Mammary epithelial cell (primary cell): ENCODE results near the gene ZNF586.

ENCODE experiments used
- EZH2 ChIP-seq: IDR thresholded peaks from 2 replicates; pipeline ENCODE4 v1.6.1; 2012; ENCODE audit warnings: low read length, inconsistent platforms, borderline replicate concordance
- TF ChIP-seq, protein P1 (sequence below), 2 donors: IDR thresholded peaks in 1 of 2; conservative IDR thresholded peaks in 1 of 2; 2 replicates each; pipeline ENCODE4 v1.5.1; 2011 to 2012; ENCODE audit warnings: inconsistent platforms in 2 of 2, low read length in 2 of 2, mild to moderate bottlenecking in 2 of 2, control low read depth in 1 of 2, low read depth in 1 of 2; ENCODE audit not compliant: insufficient read depth in 1 of 2; ENCODE audit errors: extremely low read depth in 1 of 2

DNA sequence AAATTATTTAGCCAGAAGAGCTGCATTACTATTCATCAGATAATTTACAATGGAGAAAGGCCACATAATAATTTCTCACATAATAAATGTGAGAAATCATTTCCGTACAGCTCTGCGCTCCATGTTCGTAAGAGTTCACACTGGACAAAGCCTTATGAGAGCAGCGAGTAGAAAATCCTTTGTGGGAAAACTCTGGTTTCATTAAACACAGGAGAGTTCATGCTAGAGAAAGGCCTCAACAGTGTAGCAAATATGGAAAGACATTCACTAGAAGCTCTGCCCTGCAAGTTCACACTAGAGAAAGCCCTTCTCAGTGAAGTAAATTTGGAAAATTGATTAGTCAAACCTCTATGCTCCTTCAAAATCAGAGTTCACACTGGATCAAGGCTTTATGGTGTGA, 14.4 kb upstream of the ZNF586 start:
- TF ChIP-seq, protein P1, sequence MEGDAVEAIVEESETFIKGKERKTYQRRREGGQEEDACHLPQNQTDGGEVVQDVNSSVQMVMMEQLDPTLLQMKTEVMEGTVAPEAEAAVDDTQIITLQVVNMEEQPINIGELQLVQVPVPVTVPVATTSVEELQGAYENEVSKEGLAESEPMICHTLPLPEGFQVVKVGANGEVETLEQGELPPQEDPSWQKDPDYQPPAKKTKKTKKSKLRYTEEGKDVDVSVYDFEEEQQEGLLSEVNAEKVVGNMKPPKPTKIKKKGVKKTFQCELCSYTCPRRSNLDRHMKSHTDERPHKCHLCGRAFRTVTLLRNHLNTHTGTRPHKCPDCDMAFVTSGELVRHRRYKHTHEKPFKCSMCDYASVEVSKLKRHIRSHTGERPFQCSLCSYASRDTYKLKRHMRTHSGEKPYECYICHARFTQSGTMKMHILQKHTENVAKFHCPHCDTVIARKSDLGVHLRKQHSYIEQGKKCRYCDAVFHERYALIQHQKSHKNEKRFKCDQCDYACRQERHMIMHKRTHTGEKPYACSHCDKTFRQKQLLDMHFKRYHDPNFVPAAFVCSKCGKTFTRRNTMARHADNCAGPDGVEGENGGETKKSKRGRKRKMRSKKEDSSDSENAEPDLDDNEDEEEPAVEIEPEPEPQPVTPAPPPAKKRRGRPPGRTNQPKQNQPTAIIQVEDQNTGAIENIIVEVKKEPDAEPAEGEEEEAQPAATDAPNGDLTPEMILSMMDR (conservative IDR thresholded peaks at IDR 0.05 in 1 of 2, IDR thresholded peaks at IDR 0.05 in 1 of 2; ENCODE audit: extremely low read depth in 1 of 2, insufficient read depth in 1 of 2, low read depth in 1 of 2, low read length in 2 of 2): no peak
- TF ChIP-seq EZH2: no peak
